AG04450 (cell line): ENCODE data around the gene POLE. TPM values are rescaled to one million over a fixed set of nuclear protein-coding genes. Genes with fewer than 3 reads are reported as not detected.

Experiments used
- CTCF ChIA-PET: fragments of 300-600, 350-600 bp; formaldehyde crosslinking; extraction: SDS; loops from one replicate; lab custom pipeline; 2022; ENCODE audit warnings: antibody characterized with exemption, inconsistent platforms; lab: Charles Lee
- POLR2A ChIA-PET: fragments of 350-600 bp; formaldehyde crosslinking; extraction: SDS; loops from one replicate; lab custom pipeline; 2021; ENCODE audit warnings: antibody characterized with exemption, inconsistent platforms; lab: Yijun Ruan, JAX
- DNase-seq: peaks from one replicate; pipeline ENCODE4 v3.0.0-alpha.2; 2011; ENCODE audit warnings: low read depth, low spot score
- H3K27ac ChIP-seq: one replicate; pipeline ENCODE4 v1.5.1; 2012; ENCODE audit warnings: low read depth, low read length, control low read depth
- H3K27me3 ChIP-seq: one replicate; pipeline ENCODE4 v1.6.0; 2012; ENCODE audit warnings: low read length; ENCODE audit not compliant: control insufficient read depth, insufficient read depth
- H3K4me3 ChIP-seq: 2 replicates; pipeline ENCODE4 v1.5.1; 2011; ENCODE audit warnings: mild to moderate bottlenecking, low read depth, low read length, control low read depth
- H3K9me3 ChIP-seq: 2 replicates; pipeline ENCODE4 v1.5.1; 2012; ENCODE audit warnings: low read length; ENCODE audit not compliant: control insufficient read depth, insufficient read depth
- polyA plus RNA-seq: library from polyadenylated mRNA; depleted of rRNA; stranded (reverse); fragments of >200 nt; gene quantifications from 2 replicates; pipeline ENCODE4 v1.2.3, GENCODE V29; 2011
- TF ChIP-seq, protein P1 (sequence below): IDR thresholded peaks from 2 replicates; pipeline ENCODE4 v1.5.1; 2011; ENCODE audit warnings: low read depth, low read length, control low read depth, inconsistent platforms

The POLE gene
- polyA plus RNA-seq, 1 experiment = 4.1 TPM

GRCh38 chr12:132718644-132719043, 31.5 kb upstream of the POLE start:
- Histone ChIP-seq H3K9me3 (peaks cover 7% of the 10 kb centered on the region; the same call in 1 of the 2 replicates), H3K27me3 (no peaks in the 10 kb centered on the region), H3K27ac (no peak overlapping the region), H3K4me3 (no peak overlapping the region)
- TF ChIP-seq, protein P1, sequence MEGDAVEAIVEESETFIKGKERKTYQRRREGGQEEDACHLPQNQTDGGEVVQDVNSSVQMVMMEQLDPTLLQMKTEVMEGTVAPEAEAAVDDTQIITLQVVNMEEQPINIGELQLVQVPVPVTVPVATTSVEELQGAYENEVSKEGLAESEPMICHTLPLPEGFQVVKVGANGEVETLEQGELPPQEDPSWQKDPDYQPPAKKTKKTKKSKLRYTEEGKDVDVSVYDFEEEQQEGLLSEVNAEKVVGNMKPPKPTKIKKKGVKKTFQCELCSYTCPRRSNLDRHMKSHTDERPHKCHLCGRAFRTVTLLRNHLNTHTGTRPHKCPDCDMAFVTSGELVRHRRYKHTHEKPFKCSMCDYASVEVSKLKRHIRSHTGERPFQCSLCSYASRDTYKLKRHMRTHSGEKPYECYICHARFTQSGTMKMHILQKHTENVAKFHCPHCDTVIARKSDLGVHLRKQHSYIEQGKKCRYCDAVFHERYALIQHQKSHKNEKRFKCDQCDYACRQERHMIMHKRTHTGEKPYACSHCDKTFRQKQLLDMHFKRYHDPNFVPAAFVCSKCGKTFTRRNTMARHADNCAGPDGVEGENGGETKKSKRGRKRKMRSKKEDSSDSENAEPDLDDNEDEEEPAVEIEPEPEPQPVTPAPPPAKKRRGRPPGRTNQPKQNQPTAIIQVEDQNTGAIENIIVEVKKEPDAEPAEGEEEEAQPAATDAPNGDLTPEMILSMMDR = no peak
- POLR2A ChIA-PET = no interaction called here
- CTCF ChIA-PET = no interaction called here
- DNase-seq = no peak

DNA sequence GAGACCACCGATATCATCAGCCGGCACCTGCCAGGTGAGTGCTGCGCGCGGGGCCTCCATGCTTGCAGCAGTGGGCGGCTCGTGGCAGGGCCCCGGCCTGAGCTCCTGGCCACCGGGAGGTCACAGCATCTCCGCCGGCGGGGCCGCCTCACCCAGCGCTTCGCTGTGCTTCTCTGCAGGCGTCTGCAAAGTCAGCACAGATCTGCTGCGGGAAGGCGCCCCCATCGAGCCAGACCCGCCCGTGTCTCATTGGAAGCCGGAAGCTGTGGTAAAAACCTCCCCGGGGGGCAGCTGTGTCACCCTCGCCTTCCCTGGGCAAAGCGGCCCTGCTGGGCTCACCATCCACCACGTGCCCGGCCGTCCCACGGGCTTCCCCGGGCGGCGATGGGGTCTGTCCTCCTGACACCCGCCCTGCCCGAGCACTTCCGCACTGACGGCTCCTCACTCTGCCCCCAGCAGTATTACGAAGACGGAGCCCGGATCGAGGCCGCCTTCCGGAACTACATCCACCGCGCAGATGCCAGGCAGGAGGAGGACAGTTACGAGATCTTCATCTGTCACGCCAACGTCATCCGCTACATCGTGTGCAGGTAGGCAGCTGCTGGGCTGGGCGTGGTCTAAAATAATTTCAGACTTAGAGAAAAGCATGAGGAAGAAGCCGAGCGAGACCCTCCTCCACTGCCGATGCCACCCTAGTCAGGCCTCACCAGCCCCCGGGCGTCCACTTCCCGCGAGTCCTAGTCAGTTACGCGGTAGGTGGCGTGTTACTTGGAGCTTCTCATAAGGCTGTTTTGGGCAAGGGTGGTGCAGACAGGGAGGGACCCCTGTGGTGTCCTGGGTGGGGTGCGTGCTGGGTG, 30.6 kb upstream of the POLE start:
- ChIA-PET CTCF (no interaction called here), POLR2A (interaction anchor here (1.0 kb wide), 1 partner anchor 37 kb away, joined by 4 read pairs; no protein-coding TSS in a partner anchor)
- Histone ChIP-seq H3K27me3 (no peaks in the 10 kb centered on the region), H3K27ac (no peak overlapping the region), H3K4me3 (no peak overlapping the region), H3K9me3 (peaks cover 4% of the 10 kb centered on the region; the same call in 1 of the 2 replicates)
- DNase-seq = no peak
- TF ChIP-seq, protein P1 = no peak

GRCh38 chr12:132717011-132717410, 29.9 kb upstream of the POLE start:
- CTCF ChIA-PET = no interaction called here

DNA sequence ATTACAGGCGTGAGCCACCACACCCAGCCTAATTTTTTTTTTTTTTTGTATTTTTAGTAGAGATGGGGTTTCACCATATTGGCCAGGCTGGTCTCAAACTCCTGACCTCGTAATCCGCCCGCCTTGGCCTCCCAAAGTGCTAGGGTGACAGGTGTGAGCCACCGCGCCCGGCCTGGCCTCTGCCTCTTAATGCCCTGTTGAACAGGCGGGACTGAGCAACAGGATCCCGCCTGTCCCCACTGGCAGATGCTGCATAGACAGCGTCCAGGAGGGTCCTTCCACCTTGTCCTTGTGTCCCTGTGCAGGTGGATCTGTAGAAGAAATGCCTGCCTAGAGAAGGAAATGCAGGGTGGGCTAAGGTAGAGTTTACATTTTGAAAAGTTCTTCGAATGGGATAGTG, 29.2 kb upstream of the POLE start:
- ChIA-PET POLR2A (no interaction called here), CTCF (no interaction called here)
- H3K4me3 ChIP-seq = no peak overlapping the region
- peaks cover 4% of the 10 kb centered on the region; the same call in 1 of the 2 replicates for H3K9me3 ChIP-seq
- no peak for DNase-seq
- no peaks in the 10 kb centered on the region for H3K27me3 ChIP-seq
- no peak overlapping the region for H3K27ac ChIP-seq
- TF ChIP-seq, protein P1 = no peak

More at GRCh38 chr12:132717011-132717410, 29.9 kb upstream of the POLE start:
- Histone ChIP-seq H3K27me3 (no peaks in the 10 kb centered on the region), H3K9me3 (peaks cover 4% of the 10 kb centered on the region; the same call in 1 of the 2 replicates), H3K4me3 (no peak overlapping the region), H3K27ac (no peak overlapping the region)
- TF ChIP-seq, protein P1 = no peak
- POLR2A ChIA-PET = interaction anchor here (1.0 kb wide), 1 partner anchor 38 kb away, joined by 4 read pairs; no protein-coding TSS in a partner anchor
- DNase-seq = no peak

GRCh38 chr12:132715874-132716273, 28.7 kb upstream of the POLE start:
- no peaks in the 10 kb centered on the region for H3K27me3 ChIP-seq
- POLR2A ChIA-PET = no interaction called here
- H3K4me3 ChIP-seq = no peak overlapping the region
- no peak overlapping the region for H3K27ac ChIP-seq
- CTCF ChIA-PET = no interaction called here
- no peak for DNase-seq
- TF ChIP-seq, protein P1 = no peak
- peaks cover 4% of the 10 kb centered on the region; the same call in 1 of the 2 replicates for H3K9me3 ChIP-seq
